SJSA1 (cell line): Measurements from ENCODE around the gene ADGRD1. TPM values are rescaled to one million over a fixed set of nuclear protein-coding genes. Genes with fewer than 3 reads are reported as not detected.
A peak's percentile ranks its signal among the peaks of the same experiment; 100 is the strongest.

Experiments used
- DNase-seq, 2 experiments: peaks; one replicate each; pipeline ENCODE4 v3.0.0-alpha.2; 2015 to 2020; ENCODE audit warnings: low spot score in 2 of 2, low read depth in 1 of 2
- H3K27ac ChIP-seq: fragments of 250-450 bp; sonication (Bioruptor Pico); 2 replicates; pipeline ENCODE4 v1.5.1; 2020; ENCODE audit warnings: mild to moderate bottlenecking, moderate library complexity
- H3K27me3 ChIP-seq: fragments of 250-450 bp; sonication (Bioruptor Pico); replicated peaks from 2 replicates; pipeline ENCODE4 v1.5.1; 2020; ENCODE audit warnings: mild to moderate bottlenecking, moderate library complexity
- H3K36me3 ChIP-seq: fragments of 250-450 bp; sonication (Bioruptor Pico); 2 replicates; pipeline ENCODE4 v1.5.1; 2020; ENCODE audit warnings: mild to moderate bottlenecking
- H3K4me1 ChIP-seq: fragments of 250-450 bp; sonication (Bioruptor Pico); replicated peaks from 2 replicates; pipeline ENCODE4 v1.6.1; 2021; ENCODE audit warnings: mild to moderate bottlenecking
- H3K4me3 ChIP-seq: fragments of 250-450 bp; sonication (Bioruptor Pico); 2 replicates; pipeline ENCODE4 v1.5.1; 2020; ENCODE audit warnings: mild to moderate bottlenecking
- H3K9me3 ChIP-seq: fragments of 250-450 bp; sonication (Bioruptor Pico); replicated peaks from 2 replicates; pipeline ENCODE4 v1.5.1; 2020; ENCODE audit warnings: mild to moderate bottlenecking
- total RNA-seq: library from RNA; depleted of rRNA; stranded (reverse); fragments of >200 nt; shearing (Covaris generic); gene quantifications from 2 replicates; pipeline ENCODE4 v1.2.3, GENCODE V29; 2014

The ADGRD1 gene
- total RNA-seq, 1 experiment from 2014 or later = 1.0 TPM

DNA sequence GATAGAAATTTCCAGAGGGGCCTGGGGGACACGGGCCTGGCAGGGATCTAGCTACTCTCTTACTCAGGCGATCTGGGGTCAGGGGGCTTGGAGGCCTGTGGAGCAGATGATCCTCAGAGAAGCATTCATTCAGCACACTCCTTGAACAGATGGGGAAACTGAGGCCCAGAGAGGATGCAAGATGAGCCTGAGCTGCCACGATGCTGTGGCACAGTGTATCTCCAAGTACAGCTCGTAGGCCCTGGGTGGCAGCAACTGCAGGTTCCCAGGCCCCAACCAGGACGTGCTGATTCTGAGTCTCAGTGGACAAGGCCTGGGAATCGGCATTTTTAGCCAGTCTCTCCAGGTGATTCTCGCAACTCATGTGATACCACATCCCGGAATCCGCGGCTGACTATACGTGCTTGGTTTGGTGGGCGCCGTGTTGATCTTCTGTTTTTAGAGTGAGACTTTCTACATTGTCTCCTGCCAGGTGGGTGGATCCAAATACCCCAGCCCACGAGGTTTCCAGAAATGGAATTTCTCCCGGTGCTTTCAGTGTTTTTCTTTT lies 22.5 kb downstream of the ADGRD1 start:
- no peak overlapping the region for H3K27ac ChIP-seq
- no peaks in the 10 kb centered on the region for H3K27me3 ChIP-seq
- H3K9me3 ChIP-seq = no peaks in the 10 kb centered on the region
- no peaks in the 10 kb centered on the region for H3K36me3 ChIP-seq
- no peak overlapping the region for H3K4me3 ChIP-seq
- no peaks in the 10 kb centered on the region for H3K4me1 ChIP-seq
- DNase-seq = no peak

GRCh38 chr12:130977046-130977742 lies 23.5 kb downstream of the ADGRD1 start:
- Histone ChIP-seq H3K27me3 (no peaks in the 10 kb centered on the region), H3K27ac (no peak overlapping the region), H3K36me3 (no peaks in the 10 kb centered on the region), H3K9me3 (no peaks in the 10 kb centered on the region), H3K4me3 (no peak overlapping the region), H3K4me1 (no peaks in the 10 kb centered on the region)
- DNase-seq = no peak

GRCh38 chr12:130977743-130978095 lies 24.0 kb downstream of the ADGRD1 start:
- Histone ChIP-seq H3K9me3 (no peaks in the 10 kb centered on the region), H3K36me3 (no peaks in the 10 kb centered on the region), H3K27me3 (no peaks in the 10 kb centered on the region), H3K4me1 (no peaks in the 10 kb centered on the region), H3K27ac (no peak overlapping the region), H3K4me3 (no peak overlapping the region)
- no peak for DNase-seq

DNA sequence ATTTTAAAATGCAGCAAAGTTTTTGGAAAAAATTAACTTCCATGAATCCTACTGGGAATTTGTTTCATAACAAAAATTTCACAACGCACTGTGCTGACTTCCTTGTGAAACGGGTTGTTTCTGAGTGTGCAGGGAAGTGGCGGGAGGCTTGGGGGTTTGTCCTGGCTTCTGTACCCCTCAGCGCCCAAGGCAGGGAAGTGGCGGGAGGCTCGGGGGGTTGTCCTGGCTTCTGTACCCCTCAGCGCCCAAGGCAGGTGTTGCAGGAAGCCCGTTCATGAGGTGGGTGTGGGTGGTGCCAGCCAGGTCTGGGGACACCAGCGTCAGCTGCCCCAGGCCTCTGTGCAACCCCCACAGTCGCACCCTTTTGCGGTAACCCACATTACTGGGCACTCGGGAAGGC lies 25.1 kb downstream of the ADGRD1 start:
- no peaks in the 10 kb centered on the region for H3K4me1 ChIP-seq
- no peaks in the 10 kb centered on the region for H3K36me3 ChIP-seq
- H3K9me3 ChIP-seq = no peaks in the 10 kb centered on the region
- DNase-seq = no peak
- H3K27me3 ChIP-seq = no peaks in the 10 kb centered on the region
- no peak overlapping the region for H3K27ac ChIP-seq
- H3K4me3 ChIP-seq = no peak overlapping the region

DNA sequence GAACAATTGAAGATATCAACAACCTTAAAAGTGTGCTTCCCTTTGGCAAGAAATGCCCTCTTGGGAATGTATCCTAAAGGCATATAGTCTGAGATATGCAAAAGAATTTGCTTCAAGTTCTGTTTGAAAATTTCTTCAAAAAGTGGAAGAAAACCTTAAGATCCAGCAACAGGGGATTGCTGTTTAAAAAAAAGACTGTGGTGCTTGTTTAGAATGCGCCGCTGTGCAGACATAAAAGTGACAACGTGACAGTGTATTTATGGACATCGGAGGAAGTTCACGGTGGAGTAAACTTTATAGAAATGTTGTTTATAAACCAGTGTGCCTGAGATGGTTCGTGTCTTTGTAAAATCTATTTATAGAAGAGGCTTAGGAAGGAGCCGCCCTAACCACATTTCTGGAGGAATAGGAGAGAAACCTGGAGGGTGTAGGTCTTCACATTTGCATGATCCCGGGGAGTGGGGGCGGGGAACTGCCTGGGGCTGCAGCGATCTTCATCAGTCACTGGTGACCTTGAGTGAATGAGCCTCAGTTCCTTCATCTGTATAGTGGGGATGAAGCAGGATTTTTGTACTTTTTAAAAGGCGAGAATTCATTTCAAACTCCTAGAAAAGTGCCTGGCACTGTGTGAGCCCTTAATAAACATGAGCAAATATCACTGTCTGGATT lies 27.5 kb downstream of the ADGRD1 start:
- Histone ChIP-seq H3K27me3 (no peaks in the 10 kb centered on the region), H3K9me3 (no peaks in the 10 kb centered on the region), H3K4me1 (no peaks in the 10 kb centered on the region), H3K27ac (no peak overlapping the region), H3K4me3 (no peak overlapping the region), H3K36me3 (no peaks in the 10 kb centered on the region)
- DNase-seq = peak in 1 of 2 experiments; percentile 1

GRCh38 chr12:130981911-130982310 lies 28.2 kb downstream of the ADGRD1 start:
- H3K27me3 ChIP-seq = no peaks in the 10 kb centered on the region
- no peak overlapping the region for H3K27ac ChIP-seq
- no peaks in the 10 kb centered on the region for H3K4me1 ChIP-seq
- H3K9me3 ChIP-seq = no peaks in the 10 kb centered on the region
- DNase-seq = no peak
- no peak overlapping the region for H3K4me3 ChIP-seq
- H3K36me3 ChIP-seq = no peaks in the 10 kb centered on the region

- DNase-seq = no peak
- H3K27ac ChIP-seq = no peak overlapping the region
- H3K27me3 ChIP-seq = no peaks in the 10 kb centered on the region
- H3K4me3 ChIP-seq = no peak overlapping the region
- no peaks in the 10 kb centered on the region for H3K4me1 ChIP-seq
- H3K36me3 ChIP-seq = no peaks in the 10 kb centered on the region
- no peaks in the 10 kb centered on the region for H3K9me3 ChIP-seq
Observed at GRCh38 chr12:130982565-130983225, 29.0 kb downstream of the ADGRD1 start.

DNA sequence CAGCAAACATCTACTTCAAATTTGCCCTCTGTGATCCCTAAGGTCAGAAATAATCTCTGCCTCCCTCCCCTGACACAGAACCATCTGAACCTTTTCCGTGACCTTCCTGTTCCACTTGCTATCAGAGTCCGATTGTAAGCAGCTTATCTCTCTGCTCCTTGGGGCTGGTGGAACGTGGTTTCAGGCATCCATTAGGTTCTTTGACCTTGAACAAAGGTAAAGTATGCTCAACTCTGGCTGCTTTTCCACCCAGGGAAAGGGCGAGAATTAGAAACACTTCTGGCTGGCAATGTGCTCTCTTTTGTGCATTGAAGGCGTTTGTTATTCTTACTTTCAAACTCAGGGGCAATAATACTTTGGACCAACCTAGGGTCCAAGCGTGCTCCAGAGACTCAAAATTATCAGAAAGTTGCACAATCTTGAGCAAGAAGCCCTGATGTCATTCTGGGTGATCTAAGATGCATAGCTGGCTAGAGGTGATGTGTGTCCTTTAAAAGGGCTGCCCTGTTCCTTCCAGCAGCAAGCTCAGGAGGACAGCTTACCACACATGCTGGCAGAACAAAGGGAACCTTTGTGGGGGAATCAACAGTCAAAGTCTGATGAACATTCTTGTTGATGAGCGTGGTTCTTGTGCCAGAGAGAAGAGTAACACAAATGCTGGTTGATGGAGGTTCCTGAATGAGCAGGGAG lies 29.8 kb downstream of the ADGRD1 start:
- no peaks in the 10 kb centered on the region for H3K9me3 ChIP-seq
- no peaks in the 10 kb centered on the region for H3K4me1 ChIP-seq
- no peaks in the 10 kb centered on the region for H3K36me3 ChIP-seq
- H3K27me3 ChIP-seq = no peaks in the 10 kb centered on the region
- peak in 1 of 2 experiments; percentile 7 for DNase-seq
- H3K27ac ChIP-seq = no peak overlapping the region
- H3K4me3 ChIP-seq = no peak overlapping the region

- no peaks in the 10 kb centered on the region for H3K27me3 ChIP-seq
- H3K4me3 ChIP-seq = no peak overlapping the region
- H3K36me3 ChIP-seq = no peaks in the 10 kb centered on the region
- no peak for DNase-seq
- no peak overlapping the region for H3K27ac ChIP-seq
- H3K9me3 ChIP-seq = no peaks in the 10 kb centered on the region
- no peaks in the 10 kb centered on the region for H3K4me1 ChIP-seq
Observed at GRCh38 chr12:130984183-130985058, 30.7 kb downstream of the ADGRD1 start.

DNA sequence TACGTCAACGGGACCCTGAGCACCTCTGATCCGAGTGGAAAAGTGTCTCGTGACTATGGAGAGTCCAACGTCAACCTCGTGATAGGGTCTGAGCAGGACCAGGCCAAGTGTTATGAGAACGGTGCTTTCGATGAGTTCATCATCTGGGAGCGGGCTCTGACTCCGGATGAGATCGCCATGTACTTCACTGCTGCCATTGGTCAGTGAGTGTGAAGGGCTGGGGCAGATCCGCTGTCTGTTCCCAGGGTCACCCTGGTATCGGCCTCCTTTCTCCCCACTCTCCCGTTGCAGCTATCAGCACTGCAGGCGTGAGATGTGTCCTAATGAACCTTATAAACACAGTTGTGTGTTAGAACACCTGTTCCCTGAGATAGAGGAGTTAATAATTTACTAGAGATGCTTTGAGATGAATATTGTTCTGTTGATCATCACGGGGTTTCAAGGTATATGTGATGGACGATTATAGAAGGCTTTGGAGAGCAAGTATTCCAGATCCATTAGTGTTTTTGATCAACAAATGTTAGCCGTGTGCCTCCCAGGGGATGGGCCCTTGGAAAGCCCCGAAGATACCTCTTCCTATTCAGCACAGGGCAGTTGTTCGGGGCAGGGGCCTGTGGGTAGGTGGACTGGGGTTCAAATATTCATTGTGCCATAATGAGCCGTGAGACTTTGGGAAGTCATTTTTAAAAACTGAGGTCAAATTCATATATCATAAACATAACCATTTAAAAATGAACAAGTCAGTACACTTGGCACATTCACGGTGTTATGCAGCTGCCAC lies 33.6 kb downstream of the ADGRD1 start:
- Histone ChIP-seq H3K27me3 (no peaks in the 10 kb centered on the region), H3K27ac (no peak overlapping the region), H3K4me1 (no peaks in the 10 kb centered on the region), H3K36me3 (no peaks in the 10 kb centered on the region), H3K9me3 (no peaks in the 10 kb centered on the region), H3K4me3 (no peak overlapping the region)
- DNase-seq = peak in 1 of 2 experiments; percentile 20

DNA sequence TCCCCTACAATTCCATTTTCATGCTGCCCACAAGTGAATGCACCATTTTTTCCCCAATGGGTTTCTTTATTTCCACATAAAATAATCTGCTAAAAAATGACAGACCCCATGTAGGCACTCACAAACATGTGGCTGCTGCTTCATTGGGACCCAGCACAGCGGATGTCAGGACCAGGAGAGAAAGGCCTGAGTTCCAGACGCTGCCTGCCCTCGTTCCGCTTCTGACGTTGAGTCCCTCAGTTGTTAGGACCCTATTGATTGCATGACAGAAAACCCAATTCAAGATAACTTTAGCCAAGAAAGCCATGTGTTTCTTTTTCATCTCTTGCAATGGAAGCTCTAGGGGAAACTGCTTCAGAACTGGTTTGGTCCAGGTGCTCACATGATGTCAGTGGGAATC lies 34.6 kb downstream of the ADGRD1 start:
- no peak overlapping the region for H3K27ac ChIP-seq
- H3K4me1 ChIP-seq = no peaks in the 10 kb centered on the region
- H3K36me3 ChIP-seq = no peaks in the 10 kb centered on the region
- no peaks in the 10 kb centered on the region for H3K9me3 ChIP-seq
- H3K27me3 ChIP-seq = no peaks in the 10 kb centered on the region
- no peak overlapping the region for H3K4me3 ChIP-seq
- no peak for DNase-seq

DNA sequence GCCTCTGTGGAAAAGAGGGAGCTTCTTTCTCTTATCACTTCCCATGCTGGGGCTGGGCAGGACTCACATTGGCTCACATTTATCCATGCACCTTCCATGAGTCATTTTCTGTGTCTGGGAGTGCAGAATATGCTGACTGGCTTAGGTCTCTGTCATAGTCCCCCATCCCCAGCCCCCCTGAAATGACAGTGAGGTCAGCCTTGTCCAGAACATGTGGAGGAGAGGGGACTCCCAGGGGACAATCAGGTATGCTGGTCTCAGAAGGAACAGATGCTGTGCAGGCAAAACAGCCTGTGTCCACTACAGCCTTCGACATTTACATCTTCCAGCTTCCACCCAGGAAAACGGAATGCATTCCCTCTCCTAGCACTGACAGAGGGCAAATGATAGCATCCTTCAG lies 35.0 kb downstream of the ADGRD1 start:
- H3K36me3 ChIP-seq = no peaks in the 10 kb centered on the region
- no peak overlapping the region for H3K4me3 ChIP-seq
- no peak overlapping the region for H3K27ac ChIP-seq
- H3K27me3 ChIP-seq = no peaks in the 10 kb centered on the region
- no peaks in the 10 kb centered on the region for H3K4me1 ChIP-seq
- H3K9me3 ChIP-seq = no peaks in the 10 kb centered on the region
- no peak for DNase-seq
